Sigmoid colon (tissue), 4 donors: ENCODE measurements around the gene MSANTD1.

Experiments
- CTCF ChIP-seq, 4 experiments: fragments of 450-650 bp in 3 of 4; fragments of 200-600 bp in 1 of 4; IDR thresholded peaks; one replicate each; pipeline ENCODE4 v1.5.1; 2016 to 2019; ENCODE audit warnings: antibody characterized with exemption in 4 of 4, mild to moderate bottlenecking in 3 of 4, moderate library complexity in 2 of 4
- POLR2A ChIP-seq, 2 donors: fragments of 450-650 bp; IDR thresholded peaks; one replicate each; pipeline ENCODE4 v1.6.1; 2016; ENCODE audit warnings: antibody characterized with exemption in 2 of 2, mild to moderate bottlenecking in 2 of 2, moderate library complexity in 2 of 2
- POLR2AphosphoS5 ChIP-seq, 4 donors: sonication (generic); formaldehyde crosslinking; IDR thresholded peaks; one replicate each; pipeline ENCODE4 v1.6.1; 2017; ENCODE audit warnings: antibody characterized with exemption in 4 of 4

GRCh38 chr4:3240936-3241522, 7.9 kb upstream of the MSANTD1 start:
- no peak for TF ChIP-seq CTCF (IDR thresholded peaks at IDR 0.05)
- TF ChIP-seq POLR2A (IDR thresholded peaks at IDR 0.05), result no peak
- TF ChIP-seq POLR2AphosphoS5 (IDR thresholded peaks at IDR 0.05), result no peak
